NCI-H748 (cell line): ENCODE data around the gene SCN5A.

Source experiments
- DNase-seq: peaks from one replicate; lab custom pipeline; 2025; ENCODE audit not compliant: unreplicated experiment; lab: John Stamatoyannopoulos, UW

SCN5A gene

DNA sequence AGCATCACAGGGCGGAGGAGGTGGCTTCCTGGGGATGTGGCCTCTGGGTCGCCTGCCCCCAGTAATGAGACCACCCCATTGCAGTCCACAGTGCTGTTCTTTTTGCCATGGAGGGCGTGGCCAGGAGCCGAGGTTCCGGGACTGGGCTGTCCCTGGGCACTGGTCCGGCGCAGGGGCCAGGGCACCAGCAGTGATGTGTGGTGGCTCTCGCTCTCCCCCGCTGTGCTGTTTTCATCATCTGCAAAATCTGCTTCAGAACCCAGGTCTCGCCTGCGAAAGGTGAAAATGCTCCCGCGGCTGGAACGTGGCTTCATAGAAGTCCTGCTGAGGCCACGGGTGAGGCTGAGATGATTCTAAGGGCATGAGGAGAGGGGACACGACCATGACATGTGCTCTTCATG, 45.8 kb downstream of the SCN5A start:
- no peak for DNase-seq

DNA sequence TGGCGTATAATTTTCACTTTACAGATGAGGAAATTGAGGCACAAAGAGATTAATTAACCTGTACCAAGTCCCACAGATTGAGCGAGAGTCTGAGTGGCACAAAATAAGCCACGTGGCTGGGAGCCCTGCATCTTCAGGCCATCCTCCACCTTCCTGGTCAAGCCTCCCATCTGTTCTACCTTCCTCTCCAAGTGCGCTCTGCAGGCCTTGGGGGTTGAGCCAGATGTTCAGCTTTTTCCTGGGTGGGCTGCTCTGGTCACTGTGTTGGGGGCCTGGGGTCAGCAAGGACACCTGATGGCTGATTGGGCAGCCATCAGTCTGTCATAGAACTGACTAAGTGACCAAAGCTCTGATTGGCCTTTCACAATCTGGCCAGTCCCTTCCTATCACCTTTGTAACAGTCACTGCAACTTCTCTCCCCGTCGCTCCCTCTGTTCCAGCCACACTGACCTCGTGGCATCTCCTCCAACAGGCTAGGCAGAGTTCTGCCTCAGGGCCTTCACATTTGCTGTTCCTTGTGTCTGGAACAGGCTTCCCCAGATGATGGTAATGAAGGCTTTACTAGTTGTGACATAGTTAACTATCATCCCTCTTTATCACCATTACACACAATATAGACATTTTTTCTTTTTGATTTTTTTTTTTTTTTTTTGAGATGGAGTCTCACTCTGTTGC, 46.8 kb downstream of the SCN5A start:
- DNase-seq, result no peak

DNA sequence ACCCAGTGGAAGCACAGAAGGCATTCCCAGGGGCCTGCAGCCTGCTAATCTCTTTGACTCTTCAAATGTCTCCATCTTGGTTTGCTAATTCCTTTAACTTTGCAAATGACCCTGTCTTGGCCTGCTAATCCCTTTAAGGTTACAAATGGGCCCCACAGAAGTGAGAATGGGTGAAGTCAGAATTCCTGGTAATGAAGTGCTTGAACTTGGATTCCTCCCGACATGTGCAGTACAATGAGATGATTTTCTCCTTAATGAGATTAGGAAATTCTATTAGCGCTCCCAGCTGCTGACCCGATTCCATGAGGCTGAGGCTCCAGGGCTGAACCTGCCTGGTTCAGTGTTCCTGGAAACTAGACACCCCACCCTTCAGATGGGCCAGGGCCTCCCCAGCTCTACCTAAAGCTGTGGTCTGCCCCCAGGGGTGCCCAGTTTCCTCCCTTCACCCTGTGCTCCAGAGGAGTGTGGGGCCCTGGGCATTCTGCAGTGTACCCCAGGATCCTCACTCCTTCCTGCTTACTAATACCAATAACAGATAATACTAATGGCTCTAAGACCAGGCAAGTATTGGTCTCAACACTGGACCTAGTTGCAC, 47.4 kb downstream of the SCN5A start:
- no peak for DNase-seq

DNA sequence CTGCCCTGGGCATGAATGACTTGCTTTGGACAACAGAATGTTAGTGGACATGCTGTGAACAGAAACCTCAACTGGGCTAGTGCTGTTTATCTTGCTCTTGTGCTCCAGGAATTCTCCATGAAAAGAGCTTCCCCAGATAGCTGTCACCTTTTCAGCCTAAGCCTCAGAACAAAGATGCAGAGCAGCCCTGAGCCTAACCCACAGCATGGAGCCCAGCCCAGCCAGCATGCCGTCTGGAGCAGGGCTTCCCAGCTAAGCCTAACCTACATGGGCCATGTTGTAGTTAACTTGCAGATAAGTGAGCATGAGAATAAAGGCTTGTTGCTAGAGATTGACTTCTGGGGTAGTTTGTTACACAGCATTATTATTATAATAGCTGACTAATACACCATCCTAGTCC, 48.9 kb downstream of the SCN5A start:
- no peak for DNase-seq

DNA sequence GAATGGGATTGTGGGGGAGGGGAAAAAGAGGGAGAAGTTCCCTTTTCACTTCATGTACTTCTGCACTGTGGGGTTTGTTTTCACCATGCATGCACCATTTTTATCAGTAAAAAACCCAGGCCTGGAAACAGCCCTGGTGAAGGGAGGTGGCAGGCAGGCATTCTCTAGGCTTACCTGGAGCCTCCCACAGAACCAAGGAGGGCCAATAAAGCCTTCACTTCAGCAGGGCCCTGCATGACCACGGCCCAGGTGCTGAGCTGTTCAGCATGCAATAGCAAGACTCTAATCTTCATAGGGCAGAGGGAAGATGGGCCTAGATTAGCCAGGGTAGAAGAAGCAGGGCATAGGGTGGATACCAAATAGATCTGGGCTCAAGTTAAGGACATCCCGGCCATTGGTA, 49.6 kb downstream of the SCN5A start:
- DNase-seq, result no peak

DNA sequence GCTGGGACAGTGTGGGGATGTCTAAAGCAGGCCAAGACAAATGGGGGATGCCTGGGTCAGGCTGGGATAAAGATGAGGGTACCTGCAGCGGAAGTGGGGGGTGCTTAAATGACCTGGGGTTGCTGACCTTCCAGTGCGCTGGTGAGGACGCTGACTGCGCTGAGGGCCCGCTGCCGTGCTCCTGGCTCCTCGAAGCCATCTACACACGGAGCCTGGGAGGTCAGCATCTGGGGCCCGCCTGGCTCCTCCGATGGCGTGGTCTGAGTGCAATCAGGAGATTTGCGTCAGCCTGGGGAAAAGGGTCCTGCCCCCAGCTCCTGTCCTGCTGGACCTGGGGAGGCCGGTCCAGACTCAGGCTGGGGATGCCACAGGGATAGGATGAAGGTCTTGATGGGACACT, 50.7 kb downstream of the SCN5A start:
- DNase-seq, result no peak

DNA sequence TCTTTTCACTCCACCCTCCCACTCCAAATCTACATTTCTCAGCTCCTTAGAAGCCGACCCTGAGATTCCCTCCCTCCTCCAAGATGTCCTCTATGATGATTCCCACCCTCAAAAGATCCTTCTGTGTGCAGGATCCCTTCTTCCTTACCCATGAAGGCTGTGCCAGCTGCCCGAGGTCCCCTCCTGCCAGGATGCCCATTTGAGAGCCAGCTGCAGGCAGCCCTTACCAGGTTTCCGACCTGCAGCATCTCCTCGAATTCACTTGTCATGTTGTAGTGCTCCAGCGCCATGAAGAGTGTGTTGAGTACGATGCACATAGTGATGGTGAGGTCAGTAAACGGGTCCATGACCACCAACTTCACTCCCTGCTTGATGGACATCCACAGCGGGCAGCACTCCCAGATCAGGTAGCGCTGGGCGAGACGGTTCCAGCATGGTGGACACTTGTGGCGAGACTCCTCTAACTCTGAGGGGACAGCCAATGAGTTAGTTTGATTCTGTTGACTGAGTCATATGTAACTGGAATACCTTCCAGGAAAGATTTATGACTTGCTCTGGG, 51.9 kb downstream of the SCN5A start:
- DNase-seq, result no peak

DNA sequence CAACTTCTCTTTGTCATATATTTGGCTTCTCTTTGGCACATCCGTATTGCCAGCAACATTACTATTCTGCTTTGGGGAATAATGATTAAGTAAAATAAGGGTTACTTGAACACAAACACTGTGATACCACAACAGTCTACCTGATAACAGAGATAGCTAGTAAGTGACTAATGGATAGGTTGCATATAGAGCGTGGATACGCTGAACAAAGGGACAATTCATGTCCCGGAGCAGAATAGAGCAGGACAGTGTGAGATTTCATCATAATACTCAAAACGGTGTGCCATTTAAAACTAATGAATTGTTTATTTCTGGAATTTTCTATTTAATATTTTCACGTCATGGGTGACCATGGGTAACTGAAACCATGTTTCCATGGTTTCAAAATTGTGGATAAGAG, 54.1 kb downstream of the SCN5A start:
- DNase-seq, result no peak

DNA sequence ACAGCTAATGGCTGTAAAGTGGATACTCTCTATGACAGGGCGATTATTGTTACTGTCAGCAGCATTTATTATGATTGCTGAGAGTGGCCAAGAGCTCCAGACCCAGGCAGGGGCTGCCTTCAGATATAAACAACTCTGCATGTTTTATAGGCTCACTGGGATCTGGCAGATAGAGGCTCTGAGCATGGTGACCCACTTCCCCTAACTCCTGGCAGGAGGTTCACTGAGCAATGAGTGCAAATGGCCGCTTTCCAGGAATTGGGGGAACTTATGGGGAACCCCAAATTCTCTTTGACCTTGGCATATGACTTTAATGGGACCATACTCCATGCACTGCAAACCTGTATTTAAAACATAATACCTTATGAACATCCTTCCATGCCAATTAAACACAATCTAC, 59.0 kb downstream of the SCN5A start:
- no peak for DNase-seq

DNA sequence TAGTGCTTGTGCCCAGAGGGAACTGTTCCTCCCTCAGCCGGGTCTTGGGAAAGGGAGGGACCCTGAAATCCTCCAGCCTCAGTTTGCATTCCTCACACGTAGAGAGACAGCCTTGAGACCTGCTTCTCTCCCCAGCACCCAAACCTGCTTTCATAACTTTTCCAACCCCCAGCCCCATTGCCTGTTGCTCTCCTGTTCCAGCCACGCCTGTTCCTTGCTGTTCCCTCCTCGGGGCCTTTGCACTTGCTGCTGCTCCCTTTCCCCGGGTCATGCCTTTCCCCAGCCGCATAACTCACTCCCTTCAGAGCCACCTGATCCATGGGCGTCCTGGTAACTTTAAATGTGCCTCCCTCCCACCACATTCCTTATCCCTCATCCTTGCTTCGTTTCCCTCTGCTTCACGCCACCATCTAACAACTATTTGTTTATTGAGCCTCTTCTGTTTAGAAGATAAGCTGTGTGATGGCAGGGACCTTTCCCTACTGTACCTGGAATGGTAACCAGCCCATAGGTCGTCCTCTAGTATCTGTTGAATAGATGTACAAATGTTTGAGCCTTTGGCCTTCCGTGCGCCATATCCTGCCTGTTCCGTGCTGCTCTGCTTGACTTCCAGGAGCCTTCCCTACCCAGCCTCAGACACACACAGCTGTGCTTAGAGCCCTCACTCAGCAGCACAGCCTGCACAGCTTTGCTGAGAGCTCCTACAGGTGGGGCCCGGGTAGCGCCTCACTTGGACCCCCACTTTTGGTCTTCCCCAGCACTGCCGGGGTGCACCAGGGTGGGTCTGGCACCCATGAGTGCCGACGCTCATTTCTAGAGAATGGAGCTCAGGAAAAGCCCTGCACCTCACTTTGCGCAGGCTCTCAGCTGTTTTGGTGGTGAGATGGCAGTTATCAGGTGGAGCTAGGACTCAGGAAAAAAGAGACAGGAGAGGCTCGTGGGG, 60.2 kb downstream of the SCN5A start:
- no peak for DNase-seq

DNA sequence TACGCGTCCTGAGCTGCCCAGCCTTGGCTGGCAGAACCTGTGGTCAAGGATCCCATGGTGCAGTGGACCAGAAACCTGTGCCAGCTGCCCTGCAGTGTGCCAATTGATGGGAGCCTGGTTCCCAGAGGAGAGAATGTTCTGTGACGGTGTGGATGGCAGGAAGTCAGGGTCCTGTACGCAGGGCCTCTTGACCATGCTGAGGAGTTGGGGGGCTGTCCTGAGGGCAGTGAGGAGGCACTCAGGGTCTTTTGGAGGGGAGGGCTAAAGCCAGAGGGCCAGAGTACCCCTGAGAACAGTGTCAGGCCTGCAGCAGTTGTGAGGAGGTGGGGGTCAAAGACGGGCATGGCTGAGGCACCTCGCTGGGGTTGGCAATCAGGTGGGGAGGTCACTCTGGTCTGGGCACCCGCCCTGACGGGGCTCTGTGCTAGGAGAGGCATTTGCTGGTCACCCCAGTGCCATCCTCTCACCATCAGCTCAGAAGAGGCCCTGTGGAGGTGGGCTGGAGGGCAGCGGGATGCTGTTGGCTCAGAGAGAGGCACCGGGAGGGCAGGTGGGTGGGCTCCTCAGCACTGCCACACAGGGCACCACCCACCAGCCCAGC, 61.0 kb downstream of the SCN5A start:
- no peak for DNase-seq

DNA sequence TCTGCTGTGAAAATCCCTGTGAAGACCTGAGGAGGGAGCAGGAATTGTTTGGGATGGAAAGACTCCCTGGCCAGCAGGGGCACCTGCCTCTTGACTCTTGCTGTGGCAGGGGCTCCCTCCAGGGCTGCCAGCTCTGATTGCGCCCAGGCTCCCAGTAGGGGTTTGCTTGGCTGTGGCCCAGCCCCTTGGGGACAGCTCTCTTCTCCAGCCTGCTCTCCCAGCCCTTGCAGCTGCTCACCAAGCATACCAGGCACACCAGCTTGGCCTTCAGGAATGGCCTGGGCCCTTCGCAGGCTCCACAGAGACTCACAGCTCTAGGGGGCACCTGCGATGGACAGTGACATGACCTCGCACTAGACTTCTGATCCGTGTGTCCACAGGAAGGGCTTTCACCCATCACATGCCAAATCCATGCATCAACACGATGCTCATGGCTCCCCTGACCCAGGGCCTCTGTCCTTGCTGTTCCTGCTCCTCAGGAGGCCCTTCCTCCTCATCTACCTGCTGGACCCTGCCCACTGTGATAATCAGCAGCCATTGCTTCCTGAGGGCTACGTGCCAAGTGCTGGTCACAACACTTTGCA, 61.8 kb downstream of the SCN5A start:
- DNase-seq, result no peak

DNA sequence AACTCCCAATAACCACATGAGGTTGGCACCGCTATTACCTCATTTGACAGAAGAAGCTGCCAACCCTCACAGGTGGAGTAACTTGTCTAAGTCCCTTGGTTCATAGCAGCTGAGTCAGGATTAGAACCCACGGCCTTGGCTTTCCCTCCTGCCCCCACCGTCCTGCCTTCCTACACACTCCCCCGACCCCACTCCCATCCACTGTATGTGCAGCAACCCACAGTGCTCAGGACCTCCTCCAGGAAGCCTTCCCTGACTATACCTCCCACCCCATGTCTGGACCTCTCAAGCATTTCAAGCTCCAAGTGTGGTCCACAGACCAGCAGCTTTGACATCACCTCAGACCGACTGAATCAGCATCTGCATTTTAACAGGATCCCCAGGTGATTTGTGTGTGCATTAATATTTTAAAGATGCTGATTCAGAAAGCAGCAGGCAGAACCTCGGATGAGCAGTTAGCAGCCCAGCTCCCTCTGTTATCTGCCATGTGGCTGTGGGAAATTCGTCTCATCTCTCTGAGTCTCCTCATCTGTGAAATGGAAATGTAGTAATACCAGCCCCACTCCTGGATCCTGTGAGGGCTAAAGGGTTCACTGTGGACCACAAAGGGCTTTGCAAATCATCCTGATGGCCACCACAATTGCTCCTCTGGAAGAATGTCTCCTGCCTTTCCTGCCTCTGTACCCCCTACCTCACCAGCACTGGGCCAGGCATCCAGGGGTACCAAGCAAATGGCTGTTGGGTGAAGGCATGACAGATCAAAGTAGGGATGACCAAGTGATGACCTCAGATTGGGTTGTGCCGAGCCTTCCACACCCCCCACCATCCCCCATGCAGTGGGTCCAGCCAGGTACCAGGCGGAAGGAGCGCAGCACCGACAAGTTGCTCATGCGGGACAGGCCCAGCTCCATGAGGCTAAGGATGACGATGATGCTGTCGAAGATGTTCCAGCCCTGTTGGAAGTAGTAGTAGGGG, 62.7 kb downstream of the SCN5A start:
- DNase-seq, result no peak

DNA sequence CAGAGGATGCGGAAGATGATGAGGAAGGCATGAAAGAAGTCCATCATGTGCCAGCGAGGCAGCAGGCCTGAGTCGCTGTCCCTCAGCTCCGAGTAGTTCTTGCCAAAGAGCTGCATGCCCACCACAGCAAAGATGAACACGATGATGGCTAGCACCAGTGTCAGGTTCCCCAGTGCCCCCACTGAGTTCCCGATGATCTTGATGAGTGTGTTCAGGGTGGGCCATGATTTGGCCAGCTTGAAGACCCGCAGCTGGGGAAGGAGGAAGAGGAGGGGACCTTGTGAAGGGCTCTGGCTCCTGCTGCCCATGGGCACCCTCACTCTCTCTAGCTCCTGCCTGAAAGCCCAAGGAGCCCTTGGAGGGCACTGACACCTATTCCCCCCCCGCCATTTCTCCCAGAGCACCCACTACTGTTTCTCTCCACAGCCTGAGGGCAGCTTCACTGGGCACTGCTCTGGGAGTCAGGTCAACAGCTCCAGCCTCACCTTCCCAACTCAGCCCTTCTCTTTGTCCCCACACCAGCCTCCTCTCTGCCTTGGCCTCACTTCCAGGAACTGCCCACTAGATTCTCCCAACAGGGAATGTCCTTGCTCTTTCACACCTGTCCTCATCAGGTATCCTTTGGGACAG, 63.6 kb downstream of the SCN5A start:
- no peak for DNase-seq

DNA sequence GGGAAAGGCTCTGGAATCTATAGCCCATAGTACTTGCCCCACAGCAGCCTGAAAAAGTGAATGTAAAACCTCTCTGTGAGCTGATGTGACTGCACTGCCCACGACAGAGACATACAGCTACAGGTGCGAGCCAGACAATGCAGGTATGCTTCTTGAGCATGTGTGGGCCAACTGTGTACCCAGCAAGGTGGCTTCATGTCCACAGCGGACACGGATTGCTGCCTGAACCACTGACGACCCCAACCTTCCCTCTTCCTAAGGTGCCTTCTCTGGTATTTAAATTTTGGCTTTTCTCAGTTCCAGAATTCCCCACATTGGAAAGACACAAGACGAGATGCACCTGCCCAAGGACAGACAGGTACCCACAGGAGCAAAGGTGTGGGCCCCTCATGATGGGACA, 65.8 kb downstream of the SCN5A start:
- DNase-seq, result no peak

DNA sequence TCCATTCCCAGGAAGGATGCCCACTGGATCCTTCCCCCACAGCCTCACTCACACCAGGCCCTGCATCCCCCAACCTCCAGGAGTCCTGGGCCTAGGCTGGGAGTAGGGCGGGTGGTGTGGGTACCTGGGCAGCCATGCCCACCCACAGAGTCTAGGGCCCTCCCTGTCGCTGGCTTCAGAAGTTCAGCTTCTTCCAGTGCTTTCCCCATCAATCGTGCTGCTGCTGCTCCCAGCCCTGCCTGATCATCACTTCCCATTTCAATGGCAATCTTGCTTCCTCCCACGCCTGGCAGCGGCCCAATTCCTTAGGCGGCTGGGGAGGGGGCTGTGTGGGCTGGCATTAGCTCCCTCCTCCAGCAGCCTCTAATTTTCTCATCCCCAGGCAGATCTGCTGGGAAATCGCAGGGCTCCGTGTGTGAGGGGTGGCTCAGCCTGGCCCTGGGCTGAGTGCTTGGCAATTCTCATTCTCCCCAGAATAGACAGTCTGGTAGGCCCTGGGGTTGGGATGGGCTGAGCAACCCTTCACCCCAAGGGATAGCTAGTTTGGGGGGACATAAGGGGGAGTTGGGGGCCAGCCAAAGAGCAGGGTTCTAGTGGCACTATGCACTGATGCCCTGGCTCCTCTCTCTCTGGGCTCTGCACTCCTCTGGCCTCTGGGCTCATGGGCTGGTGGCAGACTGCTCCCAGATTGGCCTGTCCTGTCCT, 66.4 kb downstream of the SCN5A start:
- DNase-seq, result no peak

DNA sequence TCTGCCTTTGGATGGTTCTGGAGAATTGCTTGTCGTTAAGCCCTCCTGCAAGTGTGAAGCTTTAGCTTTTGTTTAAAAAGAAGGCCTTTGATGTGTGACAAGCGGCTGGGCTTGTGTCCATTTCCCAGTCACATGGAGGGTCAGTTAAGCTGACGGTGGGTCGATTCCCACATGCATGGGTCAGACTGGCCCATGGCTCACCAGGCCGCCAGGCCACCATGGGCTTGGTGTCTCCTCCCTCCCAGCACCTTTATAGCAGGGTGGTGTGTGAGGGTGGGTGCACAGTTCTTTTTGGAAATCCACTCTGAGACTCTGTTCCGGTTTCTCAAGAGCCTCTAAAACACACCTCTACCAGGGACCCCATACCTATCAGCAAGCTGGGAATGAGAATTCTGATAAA, 67.2 kb downstream of the SCN5A start:
- no peak for DNase-seq

DNA sequence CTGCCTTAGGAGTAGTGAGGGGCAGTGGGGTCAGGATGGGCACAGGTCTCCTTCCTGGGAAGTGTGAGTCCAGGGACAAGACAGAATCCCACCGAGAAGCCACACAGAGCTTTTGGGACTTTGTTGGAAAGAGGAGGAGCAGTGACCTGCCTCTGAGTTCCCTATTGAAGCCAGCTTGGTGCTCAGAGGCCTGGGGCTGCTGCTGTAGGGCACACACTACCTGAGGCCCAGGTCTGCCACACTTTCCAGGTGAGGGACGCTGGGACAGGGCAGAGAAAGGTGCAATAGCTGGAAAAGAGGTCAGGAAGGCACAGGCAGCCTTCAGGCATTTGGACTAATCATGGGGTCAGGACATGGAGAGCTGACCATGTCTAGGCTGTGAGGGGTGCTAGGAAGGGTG, 67.7 kb downstream of the SCN5A start:
- DNase-seq, result no peak
